ENCODE data around the gene PLK4. TPM values are rescaled to one million over a fixed set of nuclear protein-coding genes. Genes with fewer than 3 reads are reported as not detected.

Gene PLK4
- total RNA-seq, 1 donor from 2014 or later, result 0.69 TPM

DNA sequence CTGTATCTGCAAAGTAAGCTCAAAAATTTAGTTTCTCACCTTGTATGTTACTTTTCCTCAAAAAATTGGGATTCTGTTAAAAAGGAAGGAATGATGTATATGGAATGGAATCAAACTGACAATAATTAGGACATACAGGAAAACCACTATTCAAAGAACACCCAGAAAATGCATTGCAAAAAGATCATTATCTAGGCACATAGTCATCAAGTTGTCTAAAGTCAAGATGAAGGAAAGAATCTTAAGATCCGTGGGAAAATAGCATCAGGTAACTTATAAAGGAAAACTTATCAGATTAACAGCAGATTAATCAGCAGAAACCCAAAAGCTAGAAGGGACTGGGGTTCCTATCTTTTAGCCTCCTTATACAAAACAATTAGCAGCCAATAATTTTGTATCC, 23.1 kb upstream of the PLK4 start:
- no peak overlapping the region for H3K27ac ChIP-seq
- peaks cover 3% of the 10 kb centered on the region for H3K4me1 ChIP-seq
- H3K4me3 ChIP-seq, result no peak overlapping the region
- H3K27me3 ChIP-seq, result no peaks in the 10 kb centered on the region
- H3K36me3 ChIP-seq, result no peaks in the 10 kb centered on the region
- intact Hi-C loops (cut with DNase I), result no loop called here
- no peak for ATAC-seq
- TF ChIP-seq, protein P1, sequence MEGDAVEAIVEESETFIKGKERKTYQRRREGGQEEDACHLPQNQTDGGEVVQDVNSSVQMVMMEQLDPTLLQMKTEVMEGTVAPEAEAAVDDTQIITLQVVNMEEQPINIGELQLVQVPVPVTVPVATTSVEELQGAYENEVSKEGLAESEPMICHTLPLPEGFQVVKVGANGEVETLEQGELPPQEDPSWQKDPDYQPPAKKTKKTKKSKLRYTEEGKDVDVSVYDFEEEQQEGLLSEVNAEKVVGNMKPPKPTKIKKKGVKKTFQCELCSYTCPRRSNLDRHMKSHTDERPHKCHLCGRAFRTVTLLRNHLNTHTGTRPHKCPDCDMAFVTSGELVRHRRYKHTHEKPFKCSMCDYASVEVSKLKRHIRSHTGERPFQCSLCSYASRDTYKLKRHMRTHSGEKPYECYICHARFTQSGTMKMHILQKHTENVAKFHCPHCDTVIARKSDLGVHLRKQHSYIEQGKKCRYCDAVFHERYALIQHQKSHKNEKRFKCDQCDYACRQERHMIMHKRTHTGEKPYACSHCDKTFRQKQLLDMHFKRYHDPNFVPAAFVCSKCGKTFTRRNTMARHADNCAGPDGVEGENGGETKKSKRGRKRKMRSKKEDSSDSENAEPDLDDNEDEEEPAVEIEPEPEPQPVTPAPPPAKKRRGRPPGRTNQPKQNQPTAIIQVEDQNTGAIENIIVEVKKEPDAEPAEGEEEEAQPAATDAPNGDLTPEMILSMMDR (IDR thresholded peaks at IDR 0.05), result no peak
- H3K9me3 ChIP-seq, result no peaks in the 10 kb centered on the region
- DNase-seq, result no peak

DNA sequence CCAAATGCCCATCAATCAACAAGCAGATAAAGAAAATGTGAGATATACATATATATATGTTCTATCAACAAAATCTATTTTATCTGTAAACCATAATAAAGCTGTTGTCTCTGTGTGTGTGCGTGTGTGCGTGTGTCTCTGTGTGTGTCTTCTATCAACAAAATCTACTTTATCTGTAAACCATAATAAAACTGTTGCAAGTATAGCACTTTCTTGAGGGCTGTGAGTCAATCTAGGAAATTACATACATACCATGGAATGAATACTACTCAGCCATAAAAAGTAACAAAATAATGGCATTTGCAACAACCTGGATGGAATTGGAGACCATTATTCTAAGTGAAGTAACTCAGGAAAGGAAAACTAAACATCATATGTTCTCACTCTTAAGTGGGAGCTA, 12.5 kb upstream of the PLK4 start:
- intact Hi-C loops (cut with DNase I), result no loop called here
- Histone ChIP-seq H3K4me3 (no peak overlapping the region), H3K4me1 (no peaks in the 10 kb centered on the region), H3K36me3 (no peaks in the 10 kb centered on the region), H3K27ac (no peak overlapping the region), H3K27me3 (no peaks in the 10 kb centered on the region), H3K9me3 (no peaks in the 10 kb centered on the region)
- ATAC-seq, result no peak
- DNase-seq, result no peak
- TF ChIP-seq, protein P1 (IDR thresholded peaks at IDR 0.05), result no peak

DNA sequence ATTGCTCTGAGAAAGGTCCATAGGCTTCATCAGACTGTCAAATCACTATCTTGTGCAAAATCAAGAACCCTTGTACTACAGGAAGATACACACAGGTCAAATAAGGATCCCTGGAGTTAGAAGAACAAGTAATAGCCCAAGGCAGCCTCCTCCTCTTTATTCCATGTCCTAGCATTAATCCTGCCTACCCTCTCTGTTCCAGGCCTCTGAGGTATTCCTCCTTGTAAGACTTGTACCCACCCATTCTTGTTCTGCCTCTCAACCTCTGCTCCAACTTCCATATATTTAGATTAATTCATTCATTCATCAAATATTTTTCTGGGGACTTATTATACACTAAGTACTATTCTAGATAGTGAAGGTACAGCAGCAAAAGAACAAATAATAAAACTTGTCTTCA, 10.4 kb upstream of the PLK4 start:
- intact Hi-C loops (cut with DNase I), result no loop called here
- Histone ChIP-seq H3K27me3 (no peaks in the 10 kb centered on the region), H3K9me3 (no peaks in the 10 kb centered on the region), H3K27ac (no peak overlapping the region), H3K4me3 (no peak overlapping the region), H3K4me1 (no peaks in the 10 kb centered on the region), H3K36me3 (no peaks in the 10 kb centered on the region)
- ATAC-seq (no peak), DNase-seq (no peak)
- TF ChIP-seq, protein P1 (IDR thresholded peaks at IDR 0.05), result no peak

DNA sequence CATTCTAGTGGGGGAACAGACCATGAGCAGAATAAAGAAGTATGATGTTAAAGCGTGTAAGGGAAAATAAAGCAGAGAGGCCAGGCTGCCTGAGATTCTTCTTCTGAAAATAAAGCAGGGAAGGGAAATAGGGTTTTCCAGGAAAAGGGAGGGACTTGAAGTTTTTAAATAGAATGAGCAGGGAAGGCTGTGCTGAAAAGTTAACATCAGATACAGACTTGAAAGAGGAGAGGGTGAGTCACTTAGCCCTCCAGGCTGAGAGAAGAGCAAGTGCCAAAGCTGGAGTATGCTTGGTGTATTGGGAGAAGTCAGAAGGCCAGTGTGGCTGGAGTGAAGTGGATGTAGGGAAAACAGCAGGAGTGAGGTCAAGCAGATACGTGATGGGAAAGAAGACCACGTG, 10.0 kb upstream of the PLK4 start:
- Histone ChIP-seq H3K4me3 (no peak overlapping the region), H3K27ac (no peak overlapping the region), H3K9me3 (no peaks in the 10 kb centered on the region), H3K4me1 (no peaks in the 10 kb centered on the region), H3K27me3 (no peaks in the 10 kb centered on the region), H3K36me3 (no peaks in the 10 kb centered on the region)
- no peak for DNase-seq
- intact Hi-C loops (cut with DNase I), result no loop called here
- peak; percentile 87 for ATAC-seq
- TF ChIP-seq, protein P1 (IDR thresholded peaks at IDR 0.05), result no peak

DNA sequence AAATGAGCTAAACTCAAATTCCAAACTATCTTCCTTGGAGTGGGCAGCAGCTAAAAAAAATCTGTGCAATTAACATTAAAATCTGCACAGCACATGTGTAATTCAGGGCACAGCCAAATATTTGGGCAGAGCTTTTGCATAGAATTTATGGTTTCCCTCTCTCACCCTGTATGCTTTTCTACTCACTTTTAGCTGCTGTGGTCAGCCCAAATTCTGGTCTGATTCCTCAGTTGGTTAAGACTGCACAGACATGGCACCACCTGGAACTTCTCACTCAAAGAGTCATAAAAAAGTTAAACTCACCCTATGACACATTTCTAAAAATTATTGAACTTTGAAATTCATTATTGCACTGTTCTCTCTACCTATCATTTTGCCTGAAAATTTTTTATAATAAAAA, 4.9 kb upstream of the PLK4 start:
- ATAC-seq, result no peak
- intact Hi-C loops (cut with DNase I), result no loop called here
- H3K27me3 ChIP-seq, result no peaks in the 10 kb centered on the region

DNA sequence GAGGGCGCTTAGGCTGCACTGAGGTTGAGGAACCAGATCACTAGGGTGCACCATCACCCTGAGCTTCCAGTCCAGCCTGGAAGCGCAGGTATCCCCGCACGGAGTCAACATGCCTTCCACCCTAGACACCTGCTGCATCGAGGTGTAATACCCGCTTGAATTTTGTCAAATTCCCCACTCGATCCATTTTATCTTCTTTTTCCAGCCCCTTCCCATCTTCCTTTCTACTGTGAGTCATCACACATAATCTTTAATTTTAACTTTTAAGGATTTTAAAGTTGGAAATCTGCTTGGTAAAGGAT, 821 bp downstream of the PLK4 start:
- Histone ChIP-seq H3K4me3 (peak overlapping the region; percentile 87), H3K9me3 (no peaks in the 10 kb centered on the region), H3K36me3 (no peaks in the 10 kb centered on the region), H3K27me3 (no peaks in the 10 kb centered on the region), H3K27ac (no peak overlapping the region), H3K4me1 (peaks cover 7% of the 10 kb centered on the region)
- intact Hi-C loops (cut with DNase I), result no loop called here
- ATAC-seq (peak; percentile 61), DNase-seq (no peak)
- TF ChIP-seq, protein P1 (IDR thresholded peaks at IDR 0.05), result no peak

More for the DNA sequence above, 4.9 kb upstream of the PLK4 start:
- Histone ChIP-seq H3K4me1 (no peaks in the 10 kb centered on the region), H3K27ac (no peak overlapping the region), H3K4me3 (no peak overlapping the region), H3K9me3 (no peaks in the 10 kb centered on the region), H3K36me3 (no peaks in the 10 kb centered on the region)
- no peak for DNase-seq
- TF ChIP-seq, protein P1 (IDR thresholded peaks at IDR 0.05), result no peak
